ENCODE measurements around the gene EFL1. TPM values are rescaled to one million over a fixed set of nuclear protein-coding genes. Genes with fewer than 3 reads are reported as not detected.

The EFL1 gene
- total RNA-seq, 1 donor from 2014 or later = 17.2 TPM

DNA sequence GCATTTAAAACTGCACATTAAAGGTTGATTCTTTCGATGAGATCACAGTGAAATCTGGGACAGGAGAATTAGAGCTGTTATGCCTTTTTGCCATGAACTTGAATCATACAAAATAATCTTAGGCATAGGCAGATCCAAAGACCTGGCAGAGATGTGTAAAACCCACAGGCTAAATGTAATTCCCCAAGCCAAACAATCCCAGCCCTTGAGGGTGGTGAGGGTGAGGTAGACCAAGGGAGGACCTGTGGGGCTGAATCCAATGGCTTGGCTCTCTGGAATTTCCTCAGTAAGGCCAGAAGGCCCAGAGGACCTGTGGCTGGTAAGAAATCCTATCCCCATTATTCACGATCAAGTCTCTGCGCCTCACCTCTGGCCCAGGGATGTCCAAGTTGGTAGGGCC lies 136.2 kb downstream of the EFL1 start:
- Mint-ChIP-seq H3K36me3 (ENCODE audit: unreplicated experiment) (no peaks in the 10 kb centered on the region), H3K4me3 (ENCODE audit: unreplicated experiment) (no peak overlapping the region), H3K9me3 (ENCODE audit: unreplicated experiment) (no peaks in the 10 kb centered on the region), H3K27me3 (ENCODE audit: unreplicated experiment) (peaks cover 4% of the 10 kb centered on the region), H3K4me1 (ENCODE audit: low read depth, unreplicated experiment) (no peaks in the 10 kb centered on the region), H3K27ac (ENCODE audit: unreplicated experiment) (no peak overlapping the region)
- DNase-seq = no peak
- no peak for TF ChIP-seq CTCF (IDR thresholded peaks at IDR 0.05; ENCODE audit: partially characterized antibody, unreplicated experiment)

- no peak for DNase-seq
- H3K9me3 Mint-ChIP-seq (ENCODE audit: unreplicated experiment) = no peaks in the 10 kb centered on the region
- H3K36me3 Mint-ChIP-seq (ENCODE audit: unreplicated experiment) = no peaks in the 10 kb centered on the region
- no peak overlapping the region for H3K27ac Mint-ChIP-seq (ENCODE audit: unreplicated experiment)
- H3K27me3 Mint-ChIP-seq (ENCODE audit: unreplicated experiment) = peaks cover 4% of the 10 kb centered on the region
- H3K4me1 Mint-ChIP-seq (ENCODE audit: low read depth, unreplicated experiment) = no peaks in the 10 kb centered on the region
- TF ChIP-seq CTCF (IDR thresholded peaks at IDR 0.05; ENCODE audit: partially characterized antibody, unreplicated experiment) = no peak
- H3K4me3 Mint-ChIP-seq (ENCODE audit: unreplicated experiment) = no peak overlapping the region
Measured at GRCh38 chr15:82124331-82125263, 137.9 kb downstream of the EFL1 start.

DNA sequence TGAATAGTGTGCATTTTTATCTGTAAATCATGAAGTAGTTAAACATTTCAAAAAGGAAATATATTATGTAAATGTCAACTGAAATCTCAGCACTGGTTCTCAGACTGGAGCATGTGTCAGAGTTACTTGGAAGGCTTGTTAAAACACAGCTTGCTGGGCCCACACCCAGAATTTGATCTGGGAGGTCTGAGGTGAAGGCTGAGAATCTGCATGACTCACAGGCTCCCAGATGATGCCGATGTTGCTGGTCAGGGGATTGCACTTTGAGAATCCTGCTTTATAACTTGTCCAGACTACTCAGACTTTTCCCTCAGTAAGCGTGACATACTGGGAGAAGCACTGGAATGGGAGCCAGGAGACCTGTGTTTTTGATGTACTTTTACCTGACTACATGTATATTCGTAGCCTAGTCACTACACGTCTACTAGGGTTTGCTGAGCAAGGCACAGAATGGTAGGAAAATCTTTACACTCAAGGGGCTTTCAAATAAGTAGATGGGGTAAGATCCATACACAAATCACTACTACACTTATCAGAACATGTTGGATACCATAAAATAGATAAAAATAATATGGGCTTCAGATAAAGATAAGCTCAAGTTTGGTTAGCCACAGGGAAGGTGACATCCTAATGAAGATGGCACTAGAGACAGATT lies 139.7 kb downstream of the EFL1 start:
- Mint-ChIP-seq H3K4me1 (ENCODE audit: low read depth, unreplicated experiment) (no peaks in the 10 kb centered on the region), H3K4me3 (ENCODE audit: unreplicated experiment) (no peak overlapping the region), H3K9me3 (ENCODE audit: unreplicated experiment) (no peaks in the 10 kb centered on the region), H3K27ac (ENCODE audit: unreplicated experiment) (no peak overlapping the region), H3K36me3 (ENCODE audit: unreplicated experiment) (no peaks in the 10 kb centered on the region), H3K27me3 (ENCODE audit: unreplicated experiment) (peaks cover 4% of the 10 kb centered on the region)
- no peak for TF ChIP-seq CTCF (IDR thresholded peaks at IDR 0.05; ENCODE audit: partially characterized antibody, unreplicated experiment)
- no peak for DNase-seq

DNA sequence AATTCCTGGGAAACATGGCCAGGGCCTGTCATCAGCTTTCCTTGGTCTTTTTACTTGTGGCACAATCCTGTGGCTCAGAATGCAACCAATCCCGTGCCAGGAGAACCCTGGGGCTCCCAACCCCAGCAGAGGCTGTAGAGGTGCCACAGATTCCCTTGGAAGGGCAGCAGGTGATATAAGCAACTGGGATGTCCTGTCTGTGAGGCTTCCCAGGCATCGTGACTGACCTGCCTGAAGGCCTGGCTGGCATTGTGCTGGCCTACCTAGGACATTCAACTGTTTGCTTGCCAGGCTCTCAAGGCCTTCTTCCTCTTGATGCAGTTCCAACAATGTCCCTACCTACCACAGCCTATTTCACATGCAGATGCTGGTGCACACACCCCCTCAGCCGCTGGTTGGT lies 144.5 kb downstream of the EFL1 start:
- no peak overlapping the region for H3K27ac Mint-ChIP-seq (ENCODE audit: unreplicated experiment)
- peaks cover 8% of the 10 kb centered on the region for H3K36me3 Mint-ChIP-seq (ENCODE audit: unreplicated experiment)
- no peak for DNase-seq
- H3K27me3 Mint-ChIP-seq (ENCODE audit: unreplicated experiment) = peaks cover 3% of the 10 kb centered on the region
- no peaks in the 10 kb centered on the region for H3K9me3 Mint-ChIP-seq (ENCODE audit: unreplicated experiment)
- H3K4me3 Mint-ChIP-seq (ENCODE audit: unreplicated experiment) = no peak overlapping the region
- H3K4me1 Mint-ChIP-seq (ENCODE audit: low read depth, unreplicated experiment) = no peaks in the 10 kb centered on the region
- TF ChIP-seq CTCF (IDR thresholded peaks at IDR 0.05; ENCODE audit: partially characterized antibody, unreplicated experiment) = no peak

DNA sequence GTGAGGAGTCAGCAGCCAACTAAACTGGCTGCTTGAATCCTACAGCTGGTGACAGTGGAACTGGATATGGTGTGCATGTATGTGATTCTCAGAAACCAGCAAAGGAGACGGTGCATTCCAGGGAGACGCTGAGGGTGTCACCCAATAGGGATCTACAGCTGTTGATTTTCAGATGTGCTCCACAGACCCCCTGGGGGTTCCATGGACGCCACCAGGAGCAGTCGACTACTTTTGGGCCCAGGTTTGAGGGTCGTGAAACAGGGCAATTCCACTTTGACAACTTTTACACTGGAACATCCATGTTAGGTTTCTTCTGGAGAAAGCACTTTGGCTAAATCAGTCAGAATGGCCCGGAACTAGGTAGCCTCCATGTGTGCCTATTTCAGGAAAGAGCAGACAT lies 145.2 kb downstream of the EFL1 start:
- Mint-ChIP-seq H3K27me3 (ENCODE audit: unreplicated experiment) (peaks cover 3% of the 10 kb centered on the region), H3K27ac (ENCODE audit: unreplicated experiment) (no peak overlapping the region), H3K4me3 (ENCODE audit: unreplicated experiment) (no peak overlapping the region), H3K36me3 (ENCODE audit: unreplicated experiment) (peaks cover 8% of the 10 kb centered on the region), H3K9me3 (ENCODE audit: unreplicated experiment) (no peaks in the 10 kb centered on the region), H3K4me1 (ENCODE audit: low read depth, unreplicated experiment) (no peaks in the 10 kb centered on the region)
- TF ChIP-seq CTCF (IDR thresholded peaks at IDR 0.05; ENCODE audit: partially characterized antibody, unreplicated experiment) = no peak
- no peak for DNase-seq

Measured in glutamatergic neuron (in vitro differentiated cells).